ENCODE measurements around the gene CDC42. TPM values are rescaled to one million over a fixed set of nuclear protein-coding genes. Genes with fewer than 3 reads are reported as not detected.

CDC42 gene
- polyA plus RNA-seq, 1 donor from 2014 or later = 913 TPM

DNA sequence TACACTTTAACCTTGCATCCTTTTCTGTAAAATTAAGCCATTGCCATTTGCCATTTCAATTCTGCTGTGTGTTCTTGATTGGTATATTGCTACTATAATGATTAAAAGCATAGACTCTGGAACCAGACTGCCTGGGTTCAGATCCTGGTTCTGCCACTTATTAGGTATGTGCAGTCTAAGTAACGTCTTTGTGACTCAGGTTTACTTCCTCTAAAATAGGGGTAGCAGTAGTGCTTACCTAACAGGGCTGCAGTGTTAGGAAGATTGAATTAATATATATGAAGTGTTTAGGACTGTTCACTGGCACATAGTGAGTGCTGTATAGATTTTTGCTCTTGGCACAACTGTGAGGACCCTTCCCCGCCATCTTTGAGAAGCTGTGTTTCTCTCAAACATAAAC, 4.4 kb downstream of the CDC42 start:
- peaks cover 85% of the 10 kb centered on the region for H3K79me2 ChIP-seq (replicated peaks; ENCODE audit: insufficient read depth, low read length)
- H3F3A ChIP-seq (ENCODE audit: insufficient read depth, low read length, poor library complexity, severe bottlenecking) = no peaks in the 10 kb centered on the region
- H3K9ac ChIP-seq (ENCODE audit: low read length) = no peak overlapping the region
- no peak overlapping the region for H3K4me3 ChIP-seq (ENCODE audit: low read length)
- TF ChIP-seq EP300 (conservative IDR thresholded peaks at IDR 0.05; ENCODE audit: poor library complexity, severe bottlenecking) (no peak), RAD21 (conservative IDR thresholded peaks at IDR 0.05) (no peak), EZH2 (IDR thresholded peaks at IDR 0.05; ENCODE audit: borderline replicate concordance, insufficient read depth, low read length, poor library complexity, severe bottlenecking) (no peak), MXI1 (conservative IDR thresholded peaks at IDR 0.05; ENCODE audit: poor library complexity, severe bottlenecking) (no peak), POLR2AphosphoS5 (IDR thresholded peaks at IDR 0.05) (no peak)
- TF ChIP-seq, protein P1, sequence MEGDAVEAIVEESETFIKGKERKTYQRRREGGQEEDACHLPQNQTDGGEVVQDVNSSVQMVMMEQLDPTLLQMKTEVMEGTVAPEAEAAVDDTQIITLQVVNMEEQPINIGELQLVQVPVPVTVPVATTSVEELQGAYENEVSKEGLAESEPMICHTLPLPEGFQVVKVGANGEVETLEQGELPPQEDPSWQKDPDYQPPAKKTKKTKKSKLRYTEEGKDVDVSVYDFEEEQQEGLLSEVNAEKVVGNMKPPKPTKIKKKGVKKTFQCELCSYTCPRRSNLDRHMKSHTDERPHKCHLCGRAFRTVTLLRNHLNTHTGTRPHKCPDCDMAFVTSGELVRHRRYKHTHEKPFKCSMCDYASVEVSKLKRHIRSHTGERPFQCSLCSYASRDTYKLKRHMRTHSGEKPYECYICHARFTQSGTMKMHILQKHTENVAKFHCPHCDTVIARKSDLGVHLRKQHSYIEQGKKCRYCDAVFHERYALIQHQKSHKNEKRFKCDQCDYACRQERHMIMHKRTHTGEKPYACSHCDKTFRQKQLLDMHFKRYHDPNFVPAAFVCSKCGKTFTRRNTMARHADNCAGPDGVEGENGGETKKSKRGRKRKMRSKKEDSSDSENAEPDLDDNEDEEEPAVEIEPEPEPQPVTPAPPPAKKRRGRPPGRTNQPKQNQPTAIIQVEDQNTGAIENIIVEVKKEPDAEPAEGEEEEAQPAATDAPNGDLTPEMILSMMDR (IDR thresholded peaks at IDR 0.05; ENCODE audit: poor library complexity, severe bottlenecking) = no peak
- TF ChIP-seq, protein P2, sequence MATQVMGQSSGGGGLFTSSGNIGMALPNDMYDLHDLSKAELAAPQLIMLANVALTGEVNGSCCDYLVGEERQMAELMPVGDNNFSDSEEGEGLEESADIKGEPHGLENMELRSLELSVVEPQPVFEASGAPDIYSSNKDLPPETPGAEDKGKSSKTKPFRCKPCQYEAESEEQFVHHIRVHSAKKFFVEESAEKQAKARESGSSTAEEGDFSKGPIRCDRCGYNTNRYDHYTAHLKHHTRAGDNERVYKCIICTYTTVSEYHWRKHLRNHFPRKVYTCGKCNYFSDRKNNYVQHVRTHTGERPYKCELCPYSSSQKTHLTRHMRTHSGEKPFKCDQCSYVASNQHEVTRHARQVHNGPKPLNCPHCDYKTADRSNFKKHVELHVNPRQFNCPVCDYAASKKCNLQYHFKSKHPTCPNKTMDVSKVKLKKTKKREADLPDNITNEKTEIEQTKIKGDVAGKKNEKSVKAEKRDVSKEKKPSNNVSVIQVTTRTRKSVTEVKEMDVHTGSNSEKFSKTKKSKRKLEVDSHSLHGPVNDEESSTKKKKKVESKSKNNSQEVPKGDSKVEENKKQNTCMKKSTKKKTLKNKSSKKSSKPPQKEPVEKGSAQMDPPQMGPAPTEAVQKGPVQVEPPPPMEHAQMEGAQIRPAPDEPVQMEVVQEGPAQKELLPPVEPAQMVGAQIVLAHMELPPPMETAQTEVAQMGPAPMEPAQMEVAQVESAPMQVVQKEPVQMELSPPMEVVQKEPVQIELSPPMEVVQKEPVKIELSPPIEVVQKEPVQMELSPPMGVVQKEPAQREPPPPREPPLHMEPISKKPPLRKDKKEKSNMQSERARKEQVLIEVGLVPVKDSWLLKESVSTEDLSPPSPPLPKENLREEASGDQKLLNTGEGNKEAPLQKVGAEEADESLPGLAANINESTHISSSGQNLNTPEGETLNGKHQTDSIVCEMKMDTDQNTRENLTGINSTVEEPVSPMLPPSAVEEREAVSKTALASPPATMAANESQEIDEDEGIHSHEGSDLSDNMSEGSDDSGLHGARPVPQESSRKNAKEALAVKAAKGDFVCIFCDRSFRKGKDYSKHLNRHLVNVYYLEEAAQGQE (IDR thresholded peaks at IDR 0.05; ENCODE audit: borderline replicate concordance) = no peak
- no peaks in the 10 kb centered on the region for H3K9me2 ChIP-seq (ENCODE audit: insufficient read depth, low read length)
- H4K20me1 ChIP-seq (ENCODE audit: insufficient read depth) = peaks cover 36% of the 10 kb centered on the region
- H3K27ac ChIP-seq (ENCODE audit: low read length) = no peak overlapping the region
- no peak overlapping the region for H3K4me2 ChIP-seq (ENCODE audit: low read length)
- no peaks in the 10 kb centered on the region for H3K36me3 ChIP-seq (ENCODE audit: insufficient read depth, low read length)
- no peak overlapping the region for H2AFZ ChIP-seq (ENCODE audit: low read depth, low read length)
- H3K27me3 ChIP-seq (ENCODE audit: insufficient read depth, low read depth, low read length) = no peaks in the 10 kb centered on the region
- no peaks in the 10 kb centered on the region for H3K9me3 ChIP-seq (ENCODE audit: low read length)

DNA sequence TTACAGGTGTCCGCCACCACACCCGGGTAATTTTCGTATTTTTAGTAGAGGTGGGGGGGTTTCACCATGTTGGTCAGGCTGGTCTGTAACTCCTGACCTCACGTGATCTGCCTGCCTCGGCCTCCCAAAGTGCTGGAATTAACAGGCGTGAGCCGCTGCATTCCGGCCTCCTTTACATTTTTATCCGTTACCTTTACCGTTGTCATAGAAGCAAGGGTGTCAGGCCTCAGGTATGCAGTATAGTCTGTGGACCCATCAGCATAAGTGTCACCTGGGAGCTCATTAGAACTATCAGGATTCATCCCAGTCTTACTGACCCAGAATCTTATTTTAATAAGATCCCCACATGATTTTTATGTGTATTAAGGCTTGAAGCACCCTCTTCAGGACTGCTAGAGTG, 5.4 kb downstream of the CDC42 start:
- peaks cover 44% of the 10 kb centered on the region for H4K20me1 ChIP-seq (ENCODE audit: insufficient read depth)
- no peaks in the 10 kb centered on the region for H3K36me3 ChIP-seq (ENCODE audit: insufficient read depth, low read length)
- no peaks in the 10 kb centered on the region for H3K9me2 ChIP-seq (ENCODE audit: insufficient read depth, low read length)
- TF ChIP-seq EP300 (conservative IDR thresholded peaks at IDR 0.05; ENCODE audit: poor library complexity, severe bottlenecking) (no peak), MXI1 (conservative IDR thresholded peaks at IDR 0.05; ENCODE audit: poor library complexity, severe bottlenecking) (no peak), POLR2AphosphoS5 (IDR thresholded peaks at IDR 0.05) (no peak), TAF1 (IDR thresholded peaks at IDR 0.05; ENCODE audit: low read depth) (no peak), RAD21 (conservative IDR thresholded peaks at IDR 0.05) (no peak), EZH2 (IDR thresholded peaks at IDR 0.05; ENCODE audit: borderline replicate concordance, insufficient read depth, low read length, poor library complexity, severe bottlenecking) (no peak), SMC3 (conservative IDR thresholded peaks at IDR 0.05; ENCODE audit: poor library complexity) (no peak)
- TF ChIP-seq, protein P1 (IDR thresholded peaks at IDR 0.05; ENCODE audit: poor library complexity, severe bottlenecking) = no peak
- TF ChIP-seq, protein P2 (IDR thresholded peaks at IDR 0.05; ENCODE audit: borderline replicate concordance) = no peak
- no peak overlapping the region for H3K27ac ChIP-seq (ENCODE audit: low read length)
- no peak overlapping the region for H3K9ac ChIP-seq (ENCODE audit: low read length)
- no peaks in the 10 kb centered on the region for H3K9me3 ChIP-seq (ENCODE audit: low read length)
- no peak overlapping the region for H2AFZ ChIP-seq (ENCODE audit: low read depth, low read length)
- no peak overlapping the region for H3K4me2 ChIP-seq (ENCODE audit: low read length)
- no peaks in the 10 kb centered on the region for H3K27me3 ChIP-seq (ENCODE audit: insufficient read depth, low read depth, low read length)
- H3K79me2 ChIP-seq (replicated peaks; ENCODE audit: insufficient read depth, low read length) = peaks cover 94% of the 10 kb centered on the region
- no peaks in the 10 kb centered on the region for H3F3A ChIP-seq (ENCODE audit: insufficient read depth, low read length, poor library complexity, severe bottlenecking)
- H3K4me3 ChIP-seq (ENCODE audit: low read length) = no peak overlapping the region

All from neural cell (in vitro differentiated cells).